HCT116 (cell line): ENCODE results near the gene SRPK3.

Experiments
- EZH2phosphoT487 ChIP-seq: fragments of 200-600 bp; IDR thresholded peaks from 2 replicates; pipeline ENCODE4 v1.6.1; 2018; ENCODE audit warnings: antibody characterized with exemption, borderline replicate concordance
- POLR2A ChIP-seq: IDR thresholded peaks from 2 replicates; pipeline ENCODE4 v1.7.0; 2011; ENCODE audit warnings: borderline replicate concordance; ENCODE audit not compliant: insufficient read depth, insufficient read length; ENCODE audit errors: extremely low read depth
- TF ChIP-seq, protein P1 (sequence below): IDR thresholded peaks from 2 replicates; pipeline ENCODE4 v1.6.1; 2011; ENCODE audit warnings: mild to moderate bottlenecking, low read length, moderate library complexity; ENCODE audit not compliant: insufficient replicate concordance; ENCODE audit errors: extremely low read depth
- TF ChIP-seq, protein P2 (sequence below), 3 experiments: fragments of 200-600 bp in 1 of 3; sonication (generic) in 1 of 3; IDR thresholded peaks in 2 of 3; conservative IDR thresholded peaks in 1 of 3; 2 replicates each; pipeline ENCODE4 v1.5.1; 2012 to 2017; ENCODE audit warnings: low read depth in 2 of 3, low read length in 2 of 3, antibody characterized with exemption in 1 of 3, borderline replicate concordance in 1 of 3, control low read depth in 1 of 3, mild to moderate bottlenecking in 1 of 3, mixed read lengths in 1 of 3, mixed run types in 1 of 3, moderate library complexity in 1 of 3; ENCODE audit not compliant: insufficient read depth in 1 of 3

- TF ChIP-seq, protein P1, sequence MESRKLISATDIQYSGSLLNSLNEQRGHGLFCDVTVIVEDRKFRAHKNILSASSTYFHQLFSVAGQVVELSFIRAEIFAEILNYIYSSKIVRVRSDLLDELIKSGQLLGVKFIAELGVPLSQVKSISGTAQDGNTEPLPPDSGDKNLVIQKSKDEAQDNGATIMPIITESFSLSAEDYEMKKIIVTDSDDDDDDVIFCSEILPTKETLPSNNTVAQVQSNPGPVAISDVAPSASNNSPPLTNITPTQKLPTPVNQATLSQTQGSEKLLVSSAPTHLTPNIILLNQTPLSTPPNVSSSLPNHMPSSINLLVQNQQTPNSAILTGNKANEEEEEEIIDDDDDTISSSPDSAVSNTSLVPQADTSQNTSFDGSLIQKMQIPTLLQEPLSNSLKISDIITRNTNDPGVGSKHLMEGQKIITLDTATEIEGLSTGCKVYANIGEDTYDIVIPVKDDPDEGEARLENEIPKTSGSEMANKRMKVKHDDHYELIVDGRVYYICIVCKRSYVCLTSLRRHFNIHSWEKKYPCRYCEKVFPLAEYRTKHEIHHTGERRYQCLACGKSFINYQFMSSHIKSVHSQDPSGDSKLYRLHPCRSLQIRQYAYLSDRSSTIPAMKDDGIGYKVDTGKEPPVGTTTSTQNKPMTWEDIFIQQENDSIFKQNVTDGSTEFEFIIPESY: no peak
- TF ChIP-seq, protein P2, sequence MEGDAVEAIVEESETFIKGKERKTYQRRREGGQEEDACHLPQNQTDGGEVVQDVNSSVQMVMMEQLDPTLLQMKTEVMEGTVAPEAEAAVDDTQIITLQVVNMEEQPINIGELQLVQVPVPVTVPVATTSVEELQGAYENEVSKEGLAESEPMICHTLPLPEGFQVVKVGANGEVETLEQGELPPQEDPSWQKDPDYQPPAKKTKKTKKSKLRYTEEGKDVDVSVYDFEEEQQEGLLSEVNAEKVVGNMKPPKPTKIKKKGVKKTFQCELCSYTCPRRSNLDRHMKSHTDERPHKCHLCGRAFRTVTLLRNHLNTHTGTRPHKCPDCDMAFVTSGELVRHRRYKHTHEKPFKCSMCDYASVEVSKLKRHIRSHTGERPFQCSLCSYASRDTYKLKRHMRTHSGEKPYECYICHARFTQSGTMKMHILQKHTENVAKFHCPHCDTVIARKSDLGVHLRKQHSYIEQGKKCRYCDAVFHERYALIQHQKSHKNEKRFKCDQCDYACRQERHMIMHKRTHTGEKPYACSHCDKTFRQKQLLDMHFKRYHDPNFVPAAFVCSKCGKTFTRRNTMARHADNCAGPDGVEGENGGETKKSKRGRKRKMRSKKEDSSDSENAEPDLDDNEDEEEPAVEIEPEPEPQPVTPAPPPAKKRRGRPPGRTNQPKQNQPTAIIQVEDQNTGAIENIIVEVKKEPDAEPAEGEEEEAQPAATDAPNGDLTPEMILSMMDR (IDR thresholded peaks at IDR 0.05 in 2 of 3, conservative IDR thresholded peaks at IDR 0.05 in 1 of 3; ENCODE audit: borderline replicate concordance in 1 of 3, insufficient read depth in 1 of 3, low read depth in 2 of 3, low read length in 2 of 3): no peak
- no peak for TF ChIP-seq POLR2A
- no peak for TF ChIP-seq EZH2phosphoT487
Observed at GRCh38 chrX:153818571-153819383, 37.9 kb downstream of the SRPK3 start.
